H9 (cell line): ENCODE data around the gene EEF2K. TPM values are rescaled to one million over a fixed set of nuclear protein-coding genes. Genes with fewer than 3 reads are reported as not detected.

ENCODE experiments used
- DNase-seq: peaks from one replicate; pipeline ENCODE4 v3.0.0-alpha.2; 2017
- H2AFZ ChIP-seq: one replicate; pipeline ENCODE4 v1.6.1; 2013; ENCODE audit warnings: mild to moderate bottlenecking, low read length, control low read depth, moderate library complexity
- H2AK5ac ChIP-seq: 2 replicates; pipeline ENCODE4 v1.6.1; 2013; ENCODE audit warnings: low read length, control low read depth, mixed read lengths; ENCODE audit not compliant: insufficient read length
- H2BK120ac ChIP-seq: one replicate; pipeline ENCODE4 v1.6.1; 2013; ENCODE audit warnings: low read depth, mild to moderate bottlenecking, low read length, control low read depth, inconsistent platforms; ENCODE audit not compliant: poor library complexity, severe bottlenecking
- H2BK12ac ChIP-seq: 2 replicates; pipeline ENCODE4 v1.6.1; 2013; ENCODE audit warnings: low read length, control low read depth, mixed read lengths, low read depth; ENCODE audit not compliant: insufficient read length
- H2BK15ac ChIP-seq: 2 replicates; pipeline ENCODE4 v1.6.1; 2013; ENCODE audit warnings: low read depth, low read length, control low read depth
- H2BK20ac ChIP-seq: one replicate; pipeline ENCODE4 v1.6.1; 2013; ENCODE audit warnings: low read depth, mild to moderate bottlenecking, low read length, control low read depth, inconsistent platforms; ENCODE audit not compliant: poor library complexity, severe bottlenecking
- H2BK5ac ChIP-seq: 2 replicates; pipeline ENCODE4 v1.6.1; 2013; ENCODE audit warnings: low read length, control low read depth, mixed read lengths; ENCODE audit not compliant: insufficient read length
- H3K14ac ChIP-seq: 2 replicates; pipeline ENCODE4 v1.6.1; 2013; ENCODE audit warnings: low read length, control low read depth; ENCODE audit not compliant: insufficient read depth
- H3K18ac ChIP-seq: 2 replicates; pipeline ENCODE4 v1.6.1; 2013; ENCODE audit warnings: low read depth, mild to moderate bottlenecking, mixed read lengths, low read length, control low read depth; ENCODE audit not compliant: insufficient read length
- H3K23ac ChIP-seq: 2 replicates; pipeline ENCODE4 v1.6.1; 2013; ENCODE audit warnings: low read length, control low read depth, mixed read lengths, low read depth; ENCODE audit not compliant: insufficient read length
- H3K23me2 ChIP-seq: 2 replicates; pipeline ENCODE4 v1.6.1; 2013; ENCODE audit warnings: low read depth, mild to moderate bottlenecking, mixed read lengths, low read length, control low read depth; ENCODE audit not compliant: insufficient read length, poor library complexity, severe bottlenecking
- H3K27ac ChIP-seq: 2 replicates; pipeline ENCODE4 v1.5.1; 2013; ENCODE audit warnings: low read length, control low read depth, mixed read lengths, low read depth; ENCODE audit not compliant: insufficient read length
- H3K27me3 ChIP-seq: 2 replicates; pipeline ENCODE4 v1.6.1; 2013; ENCODE audit warnings: low read length, control low read depth, inconsistent platforms; ENCODE audit not compliant: insufficient read depth
- H3K4ac ChIP-seq: 2 replicates; pipeline ENCODE4 v1.6.1; 2013; ENCODE audit warnings: low read depth, mild to moderate bottlenecking, control low read depth, inconsistent platforms, low read length, moderate library complexity
- H3K4me1 ChIP-seq: 2 replicates; pipeline ENCODE4 v1.6.1; 2013; ENCODE audit warnings: low read length, control low read depth, inconsistent platforms; ENCODE audit not compliant: insufficient read depth
- H3K4me2 ChIP-seq: 2 replicates; pipeline ENCODE4 v1.6.1; 2013; ENCODE audit warnings: low read length, control low read depth, mixed read lengths; ENCODE audit not compliant: insufficient read length, insufficient read depth
- H3K56ac ChIP-seq: 2 replicates; pipeline ENCODE4 v1.6.1; 2013; ENCODE audit warnings: low read depth, mild to moderate bottlenecking, mixed read lengths, low read length, control low read depth; ENCODE audit not compliant: insufficient read length
- H3K79me1 ChIP-seq: 2 replicates; pipeline ENCODE4 v1.6.1; 2013; ENCODE audit warnings: low read depth, mild to moderate bottlenecking, moderate library complexity, low read length, control low read depth, inconsistent platforms; ENCODE audit not compliant: insufficient read depth, poor library complexity, severe bottlenecking
- H3K79me2 ChIP-seq: 2 replicates; pipeline ENCODE4 v1.6.1; 2013; ENCODE audit warnings: low read length, control low read depth, inconsistent platforms; ENCODE audit not compliant: insufficient read depth
- H3K9ac ChIP-seq: 2 replicates; pipeline ENCODE4 v1.6.1; 2013; ENCODE audit warnings: low read length, control low read depth, mixed read lengths; ENCODE audit not compliant: insufficient read length; ENCODE audit errors: extremely low read depth
- H3K9me3 ChIP-seq: one replicate; pipeline ENCODE4 v1.6.1; 2013; ENCODE audit warnings: low read depth, low read length, inconsistent platforms; ENCODE audit not compliant: control insufficient read depth
- H3T11ph ChIP-seq: one replicate; pipeline ENCODE4 v1.6.1; 2013; ENCODE audit warnings: mild to moderate bottlenecking, low read length, control low read depth, inconsistent platforms
- H4K20me1 ChIP-seq: one replicate; pipeline ENCODE4 v1.6.1; 2013; ENCODE audit not compliant: control insufficient read depth, insufficient read length, insufficient read depth
- H4K5ac ChIP-seq: 2 replicates; pipeline ENCODE4 v1.6.1; 2013; ENCODE audit warnings: low read depth, mild to moderate bottlenecking, mixed read lengths, low read length, control low read depth; ENCODE audit not compliant: insufficient read length
- H4K8ac ChIP-seq: replicated peaks from 2 replicates; pipeline ENCODE4 v1.6.1; 2013; ENCODE audit warnings: low read length, control low read depth, mixed read lengths, low read depth; ENCODE audit not compliant: insufficient read length
- H4K91ac ChIP-seq: 2 replicates; pipeline ENCODE4 v1.6.1; 2013; ENCODE audit warnings: low read depth, mild to moderate bottlenecking, moderate library complexity, mixed read lengths, low read length, control low read depth; ENCODE audit not compliant: insufficient read length
- H3K27ac Mint-ChIP-seq, 3 experiments: 2 replicates in 2 of 3; 3 replicates in 1 of 3; pipeline ENCODE4 v1.8.0; 2020 to 2021; ENCODE audit warnings: mixed read lengths in 3 of 3, mild to moderate bottlenecking in 1 of 3, moderate library complexity in 1 of 3
- H3K27me3 Mint-ChIP-seq: 2 replicates; pipeline ENCODE4 v1.8.0; 2021; ENCODE audit warnings: low read depth, mild to moderate bottlenecking, moderate library complexity, mixed read lengths
- H3K36me3 Mint-ChIP-seq, 3 experiments: 2 replicates in 2 of 3; 3 replicates in 1 of 3; pipeline ENCODE4 v1.8.0; 2020 to 2021; ENCODE audit warnings: low read depth in 3 of 3, mixed read lengths in 3 of 3; ENCODE audit not compliant: insufficient read depth in 1 of 3
- H3K4me1 Mint-ChIP-seq, 2 experiments: 2 replicates each; pipeline ENCODE4 v1.8.0; 2020; ENCODE audit warnings: mixed read lengths in 2 of 2
- H3K4me3 Mint-ChIP-seq, 2 experiments: 2 replicates in 1 of 2; 3 replicates in 1 of 2; pipeline ENCODE4 v1.8.0; 2020 to 2021; ENCODE audit warnings: mild to moderate bottlenecking in 2 of 2, mixed read lengths in 2 of 2, moderate library complexity in 1 of 2
- H3K9me3 Mint-ChIP-seq, 2 experiments: 2 replicates in 1 of 2; 3 replicates in 1 of 2; pipeline ENCODE4 v1.8.0; 2020; ENCODE audit warnings: mild to moderate bottlenecking in 2 of 2, mixed read lengths in 2 of 2, moderate library complexity in 1 of 2
- WGBS: extraction: QIAGEN DNeasy Blood & Tissue Kit; methylation state at CpG from one replicate; pipeline ENCODE4 v1.1.7; 2013; ENCODE audit warnings: missing lambda C conversion rate, low lambda C conversion rate, mixed read lengths; ENCODE audit not compliant: insufficient read length; ENCODE audit errors: extremely low coverage; 5-methylcytosine and 5-hydroxymethylcytosine counted together
- total RNA-seq: library from RNA; stranded (reverse); gene quantifications from 2 replicates; pipeline ENCODE4 v1.2.1, GENCODE V29; 2021
- TF ChIP-seq, protein P1 (sequence below): fragments of 200-600 bp; sonication (generic); conservative IDR thresholded peaks from 3 replicates; pipeline ENCODE4 v1.8.0; 2021; ENCODE audit warnings: antibody characterized with exemption, mild to moderate bottlenecking

EEF2K gene
- total RNA-seq, 1 experiment from 2014 or later, result 20.7 TPM

DNA sequence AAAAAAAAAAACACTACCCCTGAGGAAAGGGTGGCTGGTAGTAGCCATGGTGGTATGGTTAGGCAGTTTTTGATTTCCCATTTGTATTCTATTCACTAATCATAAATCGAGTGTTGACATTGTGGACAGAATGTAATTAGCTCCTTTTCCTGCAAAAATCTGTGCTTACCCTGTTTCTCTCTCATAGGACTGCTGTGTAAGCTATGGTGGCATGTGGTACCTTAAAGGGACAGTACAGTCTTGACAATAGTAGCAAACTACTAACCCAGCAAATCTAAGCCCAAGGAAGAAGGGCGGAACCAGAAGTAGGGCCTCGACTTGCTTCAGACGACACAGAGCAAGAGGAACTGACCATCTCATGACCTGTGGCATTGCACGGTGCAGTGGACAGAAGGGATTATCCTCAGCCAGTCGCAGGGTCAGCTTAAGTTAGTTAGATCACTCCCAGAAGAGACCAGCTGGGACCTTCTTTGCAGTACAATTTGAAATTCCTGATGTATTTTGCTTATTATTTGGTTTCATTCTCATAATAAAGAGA lies 127.4 kb downstream of the EEF2K start:
- no peak overlapping the region for H3K27ac ChIP-seq
- H3K9me3 ChIP-seq, result no peaks in the 10 kb centered on the region
- no peak overlapping the region for H2BK5ac ChIP-seq
- H2BK12ac ChIP-seq, result no peak overlapping the region
- no CpG with 5 or more reads among the region's 6 CpGs for WGBS
- no peak for DNase-seq
- H3K27me3 ChIP-seq, result no peaks in the 10 kb centered on the region
- no peak overlapping the region for H3T11ph ChIP-seq
- no peaks in the 10 kb centered on the region for H3K23me2 ChIP-seq
- H2AFZ ChIP-seq, result no peak overlapping the region
- H3K79me1 ChIP-seq, result no peaks in the 10 kb centered on the region
- H3K9me3 Mint-ChIP-seq, result peaks cover 20 to 21% of the 10 kb centered on the region in 2 experiments
- H3K4me1 Mint-ChIP-seq, result no peaks in the 10 kb centered on the region
- peaks cover 50 to 91% (median 82%) of the 10 kb centered on the region in 3 experiments for H3K36me3 Mint-ChIP-seq
- no peak overlapping the region for H3K18ac ChIP-seq
- no peak overlapping the region for H4K91ac ChIP-seq
- H2AK5ac ChIP-seq, result no peak overlapping the region
- H4K20me1 ChIP-seq, result no peaks in the 10 kb centered on the region
- no peaks in the 10 kb centered on the region for H3K4me1 ChIP-seq
- no peak overlapping the region for H4K8ac ChIP-seq
- no peak overlapping the region for H4K5ac ChIP-seq
- no peaks in the 10 kb centered on the region for H3K79me2 ChIP-seq
- no peak overlapping the region for H3K23ac ChIP-seq
- no peak overlapping the region for H2BK20ac ChIP-seq
- H3K27me3 Mint-ChIP-seq, result no peaks in the 10 kb centered on the region; the same call in none of the 2 replicates
- no peak overlapping the region for H2BK15ac ChIP-seq
- H3K4ac ChIP-seq, result no peak overlapping the region
- TF ChIP-seq, protein P1, sequence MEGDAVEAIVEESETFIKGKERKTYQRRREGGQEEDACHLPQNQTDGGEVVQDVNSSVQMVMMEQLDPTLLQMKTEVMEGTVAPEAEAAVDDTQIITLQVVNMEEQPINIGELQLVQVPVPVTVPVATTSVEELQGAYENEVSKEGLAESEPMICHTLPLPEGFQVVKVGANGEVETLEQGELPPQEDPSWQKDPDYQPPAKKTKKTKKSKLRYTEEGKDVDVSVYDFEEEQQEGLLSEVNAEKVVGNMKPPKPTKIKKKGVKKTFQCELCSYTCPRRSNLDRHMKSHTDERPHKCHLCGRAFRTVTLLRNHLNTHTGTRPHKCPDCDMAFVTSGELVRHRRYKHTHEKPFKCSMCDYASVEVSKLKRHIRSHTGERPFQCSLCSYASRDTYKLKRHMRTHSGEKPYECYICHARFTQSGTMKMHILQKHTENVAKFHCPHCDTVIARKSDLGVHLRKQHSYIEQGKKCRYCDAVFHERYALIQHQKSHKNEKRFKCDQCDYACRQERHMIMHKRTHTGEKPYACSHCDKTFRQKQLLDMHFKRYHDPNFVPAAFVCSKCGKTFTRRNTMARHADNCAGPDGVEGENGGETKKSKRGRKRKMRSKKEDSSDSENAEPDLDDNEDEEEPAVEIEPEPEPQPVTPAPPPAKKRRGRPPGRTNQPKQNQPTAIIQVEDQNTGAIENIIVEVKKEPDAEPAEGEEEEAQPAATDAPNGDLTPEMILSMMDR, result no peak
- H3K9ac ChIP-seq, result no peak overlapping the region
- H3K4me2 ChIP-seq, result no peak overlapping the region
- H3K56ac ChIP-seq, result no peak overlapping the region
- H3K4me3 Mint-ChIP-seq, result no peak overlapping the region
- H3K14ac ChIP-seq, result no peak overlapping the region
- H3K27ac Mint-ChIP-seq, result no peak overlapping the region
- no peak overlapping the region for H2BK120ac ChIP-seq
